CD14-positive monocyte (primary cell): ENCODE data around the gene JPH2. TPM values are rescaled to one million over a fixed set of nuclear protein-coding genes. Genes with fewer than 3 reads are reported as not detected.

Experiments used
- DNase-seq, 3 donors: peaks; one replicate each; pipeline ENCODE4 v3.0.0-alpha.2; 2011 to 2022
- H2AFZ ChIP-seq: 2 replicates; pipeline ENCODE4 v1.6.0; 2012; ENCODE audit warnings: mild to moderate bottlenecking, low read depth, low read length, inconsistent platforms; ENCODE audit not compliant: insufficient read depth, poor library complexity, severe bottlenecking
- H3K27ac ChIP-seq, 2 donors: 1 replicate in 1 of 2; 2 replicates in 1 of 2; pipeline ENCODE4 v1.5.1; 2012 to 2013; ENCODE audit warnings: low read length in 2 of 2, control low read depth in 1 of 2, inconsistent platforms in 1 of 2, low read depth in 1 of 2, mild to moderate bottlenecking in 1 of 2
- H3K27me3 ChIP-seq, 2 donors: one replicate each; pipeline versions ENCODE4 v1.6.0 to v1.6.1; 2011 to 2013; ENCODE audit warnings: low read length in 2 of 2; ENCODE audit not compliant: control insufficient read depth in 2 of 2, insufficient read depth in 2 of 2
- H3K36me3 ChIP-seq, 2 donors: replicated peaks in 1 of 2; 1 replicate in 1 of 2; 2 replicates in 1 of 2; pipeline versions ENCODE4 v1.5.1 to v1.6.1; 2012 to 2013; ENCODE audit warnings: low read length in 2 of 2, control low read depth in 1 of 2, inconsistent platforms in 1 of 2, mild to moderate bottlenecking in 1 of 2; ENCODE audit not compliant: insufficient read depth in 2 of 2, control insufficient read depth in 1 of 2
- H3K4me1 ChIP-seq, 2 donors: 1 replicate in 1 of 2; 2 replicates in 1 of 2; pipeline versions ENCODE4 v1.5.1 to v1.6.1; 2012 to 2013; ENCODE audit warnings: low read length in 2 of 2, control low read depth in 1 of 2, inconsistent platforms in 1 of 2, mild to moderate bottlenecking in 1 of 2, moderate library complexity in 1 of 2; ENCODE audit not compliant: insufficient read depth in 2 of 2, control insufficient read depth in 1 of 2
- H3K4me2 ChIP-seq: replicated peaks from 2 replicates; pipeline ENCODE3; 2012; ENCODE audit warnings: low read length, moderate library complexity, mild to moderate bottlenecking; ENCODE audit not compliant: poor library complexity, severe bottlenecking; ENCODE audit errors: extremely low read depth
- H3K4me3 ChIP-seq, 3 experiments: fragments of 200-600 bp in 1 of 3; sonication (generic) in 1 of 3; replicated peaks in 1 of 3; 1 replicate in 2 of 3; 2 replicates in 1 of 3; pipeline ENCODE4 v1.5.1; 2011 to 2013; ENCODE audit warnings: low read length in 3 of 3, mild to moderate bottlenecking in 3 of 3, control low read depth in 2 of 3, low read depth in 2 of 3, inconsistent platforms in 1 of 3, moderate library complexity in 1 of 3
- H3K79me2 ChIP-seq: 2 replicates; pipeline ENCODE4 v1.6.0; 2012; ENCODE audit warnings: mild to moderate bottlenecking, control low read depth, inconsistent platforms, low read length, moderate library complexity; ENCODE audit not compliant: insufficient read depth
- H3K9ac ChIP-seq: 2 replicates; pipeline ENCODE4 v1.6.0; 2017; ENCODE audit warnings: low read length, mild to moderate bottlenecking; ENCODE audit not compliant: insufficient read depth, poor library complexity, severe bottlenecking
- H3K9me3 ChIP-seq, 2 donors: replicated peaks in 1 of 2; 1 replicate in 1 of 2; 2 replicates in 1 of 2; pipeline versions ENCODE4 v1.5.1 to v1.6.1; 2012 to 2013; ENCODE audit warnings: low read length in 2 of 2, control low read depth in 1 of 2; ENCODE audit not compliant: control insufficient read depth in 1 of 2, insufficient read depth in 1 of 2
- H4K20me1 ChIP-seq: 2 replicates; pipeline ENCODE4 v1.6.0; 2012; ENCODE audit warnings: mild to moderate bottlenecking, low read length, control low read depth, moderate library complexity; ENCODE audit not compliant: insufficient read depth
- H3K27ac Mint-ChIP-seq, 7 donors: one replicate each; pipeline ENCODE4 v1.8.0; 2020; ENCODE audit warnings: mild to moderate bottlenecking in 7 of 7, mixed read lengths in 7 of 7, moderate library complexity in 6 of 7, inconsistent platforms in 2 of 7
- H3K27me3 Mint-ChIP-seq, 3 donors: one replicate each; pipeline ENCODE4 v1.8.0; 2021 to 2022; ENCODE audit warnings: low read depth in 3 of 3, mild to moderate bottlenecking in 3 of 3, mixed read lengths in 3 of 3, moderate library complexity in 3 of 3, inconsistent platforms in 1 of 3
- H3K36me3 Mint-ChIP-seq, 2 donors: one replicate each; pipeline ENCODE4 v1.8.0; 2020; ENCODE audit warnings: mixed read lengths in 2 of 2, inconsistent platforms in 1 of 2, mild to moderate bottlenecking in 1 of 2
- H3K4me1 Mint-ChIP-seq: one replicate; pipeline ENCODE4 v1.8.0; 2020; ENCODE audit warnings: mild to moderate bottlenecking, mixed read lengths
- H3K4me3 Mint-ChIP-seq, 2 donors: one replicate each; pipeline ENCODE4 v1.8.0; 2020; ENCODE audit warnings: mild to moderate bottlenecking in 2 of 2, mixed read lengths in 2 of 2, moderate library complexity in 1 of 2
- H3K9me3 Mint-ChIP-seq, 7 donors: one replicate each; pipeline ENCODE4 v1.8.0; 2020 to 2022; ENCODE audit warnings: mixed read lengths in 7 of 7, mild to moderate bottlenecking in 6 of 7, moderate library complexity in 6 of 7, inconsistent platforms in 2 of 7
- WGBS: methylation state at CpG from one replicate; pipeline ENCODE4 v1.1.5; 2013; ENCODE audit warnings: missing lambda C conversion rate; ENCODE audit not compliant: insufficient coverage; 5-methylcytosine and 5-hydroxymethylcytosine counted together
- intact Hi-C, 2 donors: fragments of 100-400 bp; cut with micrococcal nuclease; formaldehyde crosslinking; loops; one replicate each; pipeline versions ENCODE4 v1.15.0 to v1.15.1; 2023
- polyA plus RNA-seq, 3 donors: library from polyadenylated mRNA; depleted of rRNA in 1 of 3; unstranded in 2 of 3; stranded (reverse) in 1 of 3; fragments of 300-500 nt in 2 of 3; fragments of >200 nt in 1 of 3; fragmentation: Illumina TruSeq in 2 of 3; gene quantifications; 1 replicate in 2 of 3; 2 replicates in 1 of 3; pipeline ENCODE4 v1.2.3, GENCODE V29; 2012 to 2021
- TF ChIP-seq, protein P1 (sequence below): fragments of 200-600 bp; IDR thresholded peaks from one replicate; pipeline ENCODE4 v1.8.0; 2022; ENCODE audit warnings: antibody characterized with exemption, mild to moderate bottlenecking

The JPH2 gene
- polyA plus RNA-seq, 3 donors, result not detected

DNA sequence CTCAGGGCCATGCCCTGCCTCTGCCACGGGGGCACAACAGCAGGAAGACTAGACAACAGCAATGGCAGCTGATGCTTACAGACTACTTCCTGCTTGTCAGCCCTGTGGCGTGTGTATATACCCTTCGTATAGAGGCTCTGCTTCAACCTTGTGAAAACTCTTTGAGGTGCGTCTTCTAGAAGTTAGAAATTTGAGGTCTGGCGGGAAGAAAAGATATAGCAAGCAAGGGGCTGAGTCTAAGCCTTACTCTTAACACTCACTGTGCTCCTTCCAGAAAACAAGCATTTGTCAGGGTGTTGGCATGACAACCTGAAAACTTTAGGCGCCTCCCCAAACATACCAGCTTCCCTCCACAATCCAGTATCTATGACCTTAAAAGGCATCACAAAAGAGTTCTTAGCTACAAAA, 33.3 kb downstream of the JPH2 start:
- H3K36me3 Mint-ChIP-seq, result no peaks in the 10 kb centered on the region
- H3K4me1 Mint-ChIP-seq, result no peaks in the 10 kb centered on the region
- DNase-seq, result no peak

DNA sequence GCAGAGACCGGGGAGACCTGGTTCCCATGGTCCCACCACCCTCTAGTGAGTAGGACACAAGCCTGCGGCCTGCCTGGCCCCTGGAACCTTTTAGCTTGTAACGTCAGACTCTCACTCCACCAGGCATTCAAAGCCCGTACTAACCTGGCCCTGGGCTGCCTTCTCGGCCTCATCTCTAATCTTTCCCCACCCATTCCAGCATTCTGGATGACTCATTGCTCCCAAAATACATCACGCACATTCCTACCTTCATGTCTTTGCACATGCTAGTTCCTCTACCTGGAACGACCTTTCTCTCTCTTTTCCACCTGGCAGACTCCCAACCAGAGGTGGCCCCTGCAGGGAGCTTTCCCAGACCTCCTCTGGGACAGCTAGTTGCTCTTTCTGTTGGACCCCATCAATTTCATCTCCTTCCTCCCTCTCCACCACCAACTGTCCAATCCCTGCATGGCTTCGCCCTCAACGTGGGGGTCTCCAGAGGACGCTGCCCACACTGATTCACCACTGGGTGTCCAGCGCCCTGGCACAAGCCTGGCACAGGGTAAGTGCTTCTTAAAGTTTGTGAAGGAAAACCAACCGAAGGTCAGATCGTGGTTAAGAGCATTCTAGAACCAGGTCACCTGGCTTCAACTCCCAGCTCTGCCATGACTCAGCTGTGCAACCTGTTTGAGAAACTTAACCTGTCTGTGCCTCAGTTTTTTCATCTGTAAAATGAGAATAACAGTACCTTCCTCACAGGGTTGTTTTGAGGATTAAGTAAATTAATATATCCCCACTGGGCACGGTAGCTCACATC, 35.2 kb downstream of the JPH2 start:
- Mint-ChIP-seq H3K27ac (peak overlapping the region in 1 of 7 donors; percentile 15), H3K4me1 (no peaks in the 10 kb centered on the region), H3K27me3 (peaks cover 6 to 19% (median 14%) of the 10 kb centered on the region in 3 donors), H3K4me3 (peak overlapping the region in 1 of 2 donors; percentile 9), H3K9me3 (peaks cover 0 to 7% (median 0%) of the 10 kb centered on the region in 7 donors), H3K36me3 (no peaks in the 10 kb centered on the region)
- H3K9ac ChIP-seq, result no peak overlapping the region
- no peak overlapping the region for H3K4me2 ChIP-seq
- no peaks in the 10 kb centered on the region for H3K9me3 ChIP-seq
- H3K36me3 ChIP-seq, result no peaks in the 10 kb centered on the region
- WGBS, result 94% methylated on average over 11 of the region's 14 CpGs
- no peak overlapping the region for H3K4me3 ChIP-seq
- H3K27me3 ChIP-seq, result peaks cover 0 to 2% of the 10 kb centered on the region in 2 donors
- intact Hi-C loops, result no loop called here
- no peaks in the 10 kb centered on the region for H3K79me2 ChIP-seq
- TF ChIP-seq, protein P1, sequence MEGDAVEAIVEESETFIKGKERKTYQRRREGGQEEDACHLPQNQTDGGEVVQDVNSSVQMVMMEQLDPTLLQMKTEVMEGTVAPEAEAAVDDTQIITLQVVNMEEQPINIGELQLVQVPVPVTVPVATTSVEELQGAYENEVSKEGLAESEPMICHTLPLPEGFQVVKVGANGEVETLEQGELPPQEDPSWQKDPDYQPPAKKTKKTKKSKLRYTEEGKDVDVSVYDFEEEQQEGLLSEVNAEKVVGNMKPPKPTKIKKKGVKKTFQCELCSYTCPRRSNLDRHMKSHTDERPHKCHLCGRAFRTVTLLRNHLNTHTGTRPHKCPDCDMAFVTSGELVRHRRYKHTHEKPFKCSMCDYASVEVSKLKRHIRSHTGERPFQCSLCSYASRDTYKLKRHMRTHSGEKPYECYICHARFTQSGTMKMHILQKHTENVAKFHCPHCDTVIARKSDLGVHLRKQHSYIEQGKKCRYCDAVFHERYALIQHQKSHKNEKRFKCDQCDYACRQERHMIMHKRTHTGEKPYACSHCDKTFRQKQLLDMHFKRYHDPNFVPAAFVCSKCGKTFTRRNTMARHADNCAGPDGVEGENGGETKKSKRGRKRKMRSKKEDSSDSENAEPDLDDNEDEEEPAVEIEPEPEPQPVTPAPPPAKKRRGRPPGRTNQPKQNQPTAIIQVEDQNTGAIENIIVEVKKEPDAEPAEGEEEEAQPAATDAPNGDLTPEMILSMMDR, result no peak
- H3K4me1 ChIP-seq, result no peaks in the 10 kb centered on the region
- H4K20me1 ChIP-seq, result no peaks in the 10 kb centered on the region
- H2AFZ ChIP-seq, result no peak overlapping the region
- no peak overlapping the region for H3K27ac ChIP-seq
- DNase-seq, result no peak

More for the DNA sequence above, 33.3 kb downstream of the JPH2 start:
- intact Hi-C loops, result no loop called here
- Histone ChIP-seq H3K9me3 (no peaks in the 10 kb centered on the region), H4K20me1 (no peaks in the 10 kb centered on the region), H2AFZ (no peak overlapping the region), H3K27me3 (peaks cover 0 to 2% of the 10 kb centered on the region in 2 donors), H3K4me2 (no peak overlapping the region), H3K4me1 (no peaks in the 10 kb centered on the region), H3K9ac (no peak overlapping the region), H3K79me2 (no peaks in the 10 kb centered on the region), H3K4me3 (no peak overlapping the region), H3K36me3 (no peaks in the 10 kb centered on the region), H3K27ac (no peak overlapping the region)
- 33% methylated on average over 2 of the region's 6 CpGs for WGBS
- no peak overlapping the region for H3K4me3 Mint-ChIP-seq
- TF ChIP-seq, protein P1, result no peak
- peaks cover 0 to 7% (median 0%) of the 10 kb centered on the region in 7 donors for H3K9me3 Mint-ChIP-seq
- peak overlapping the region in 1 of 7 donors; percentile 18 for H3K27ac Mint-ChIP-seq
- H3K27me3 Mint-ChIP-seq, result peaks cover 8 to 24% (median 12%) of the 10 kb centered on the region in 3 donors
